ENCODE results near the gene OR6X1.

GRCh38 chr11:123718469-123718868, 35.8 kb downstream of the OR6X1 start:
- TF ChIP-seq CTCF (IDR thresholded peaks at IDR 0.05; ENCODE audit: low read depth, low read length) (no peak), EZH2phosphoT487 (IDR thresholded peaks at IDR 0.05; ENCODE audit: low read depth) (no peak)

All from OCI-LY3 (cell line).